NCI-H1436 treated with DMSO at 0.1 percent for 48 hours (cell line): Measurements from ENCODE around the gene DOK7.
A peak's percentile ranks its signal among the peaks of the same experiment; 100 is the strongest.

Experiments used
- DNase-seq: peaks from one replicate; lab custom pipeline; 2025; lab: John Stamatoyannopoulos, UW

Gene DOK7

GRCh38 chr4:3462790-3463415, at the start of gene DOK7:
Gene DOK7 (plus strand): TSS chr4:3463306. CDS start chr4:3463376, 70 bp downstream.
- DNase-seq = no peak

GRCh38 chr4:3413675-3414420, 49.3 kb upstream of the DOK7 start:
- no peak for DNase-seq

GRCh38 chr4:3414421-3415279, 48.5 kb upstream of the DOK7 start:
- no peak for DNase-seq

GRCh38 chr4:3415471-3416141, 47.5 kb upstream of the DOK7 start:
- DNase-seq = no peak

- DNase-seq = no peak
Measured at GRCh38 chr4:3416270-3416669, 46.8 kb upstream of the DOK7 start.

GRCh38 chr4:3416821-3417221, 46.3 kb upstream of the DOK7 start:
- DNase-seq = no peak

- no peak for DNase-seq
Measured at GRCh38 chr4:3417448-3417847, 45.7 kb upstream of the DOK7 start.

- no peak for DNase-seq
Measured at GRCh38 chr4:3418029-3418762, 44.9 kb upstream of the DOK7 start.

GRCh38 chr4:3419836-3420605, 43.1 kb upstream of the DOK7 start:
- no peak for DNase-seq

- no peak for DNase-seq
Measured at GRCh38 chr4:3420606-3420955, 42.5 kb upstream of the DOK7 start.

- DNase-seq = no peak
Measured at GRCh38 chr4:3420956-3421355, 42.1 kb upstream of the DOK7 start.

GRCh38 chr4:3421470-3421869, 41.6 kb upstream of the DOK7 start:
- DNase-seq = no peak

- DNase-seq = no peak
Measured at GRCh38 chr4:3422241-3422801, 40.8 kb upstream of the DOK7 start.

GRCh38 chr4:3422808-3423297, 40.3 kb upstream of the DOK7 start:
- no peak for DNase-seq

- no peak for DNase-seq
Measured at GRCh38 chr4:3423406-3423805, 39.7 kb upstream of the DOK7 start.

- DNase-seq = no peak
Measured at GRCh38 chr4:3423952-3424351, 39.2 kb upstream of the DOK7 start.

GRCh38 chr4:3424522-3425095, 38.5 kb upstream of the DOK7 start:
- DNase-seq = no peak

- peak; percentile 27 for DNase-seq
Measured at GRCh38 chr4:3426465-3427133, 36.5 kb upstream of the DOK7 start.

GRCh38 chr4:3427134-3427476, 36.0 kb upstream of the DOK7 start:
- no peak for DNase-seq
